Nephron (organoid): ENCODE results near the gene CCDC40.

Source experiments
- H3K27ac Mint-ChIP-seq, 3 experiments: 2 replicates each; pipeline ENCODE4 v1.8.0; 2020; ENCODE audit warnings: mixed read lengths in 3 of 3, mild to moderate bottlenecking in 2 of 3, moderate library complexity in 1 of 3
- H3K27me3 Mint-ChIP-seq: 2 replicates; pipeline ENCODE4 v1.8.0; 2021; ENCODE audit warnings: low read depth, mild to moderate bottlenecking, moderate library complexity, mixed read lengths
- H3K36me3 Mint-ChIP-seq: 2 replicates; pipeline ENCODE4 v1.8.0; 2020; ENCODE audit warnings: low read depth, mixed read lengths
- H3K4me1 Mint-ChIP-seq: 2 replicates; pipeline ENCODE4 v1.8.0; 2020; ENCODE audit warnings: mixed read lengths
- H3K4me3 Mint-ChIP-seq, 3 experiments: 2 replicates each; pipeline ENCODE4 v1.8.0; 2020; ENCODE audit warnings: mild to moderate bottlenecking in 3 of 3, mixed read lengths in 3 of 3, moderate library complexity in 2 of 3
- H3K9me3 Mint-ChIP-seq: 2 replicates; pipeline ENCODE4 v1.8.0; 2020; ENCODE audit warnings: mixed read lengths
- TF ChIP-seq, protein P1 (sequence below), 3 experiments: fragments of 200-600 bp; sonication (generic); IDR thresholded peaks; one replicate each; pipeline ENCODE4 v1.5.0; 2021; ENCODE audit warnings: antibody characterized with exemption in 3 of 3; ENCODE audit not compliant: unreplicated experiment in 3 of 3

Gene CCDC40

DNA sequence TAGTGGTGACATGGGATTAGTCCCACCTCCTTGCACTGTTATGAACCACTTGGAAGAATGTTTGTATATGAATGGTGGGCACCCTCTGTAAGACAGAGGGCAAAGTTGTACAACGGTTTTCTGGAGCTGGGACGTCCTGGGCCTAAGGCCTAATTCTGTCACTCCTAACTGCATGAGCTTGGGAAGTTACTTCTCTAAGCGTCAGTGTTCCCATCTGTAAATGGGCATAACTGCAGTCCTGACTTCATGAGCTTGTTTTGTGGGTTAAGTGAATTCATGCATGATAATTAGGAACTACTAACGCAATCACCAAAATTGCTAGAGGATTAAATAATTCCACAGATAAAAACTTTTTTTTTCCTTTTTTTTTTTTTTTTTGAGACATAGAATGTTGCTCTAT is 2.6 kb upstream of the CCDC40 start:
- Mint-ChIP-seq H3K4me1 (peaks cover 55% of the 10 kb centered on the region), H3K36me3 (peaks cover 8% of the 10 kb centered on the region), H3K27ac (no peak overlapping the region), H3K27me3 (no peaks in the 10 kb centered on the region), H3K9me3 (no peaks in the 10 kb centered on the region), H3K4me3 (peak overlapping the region; percentile 95 to 97 (median 95))
- TF ChIP-seq, protein P1, sequence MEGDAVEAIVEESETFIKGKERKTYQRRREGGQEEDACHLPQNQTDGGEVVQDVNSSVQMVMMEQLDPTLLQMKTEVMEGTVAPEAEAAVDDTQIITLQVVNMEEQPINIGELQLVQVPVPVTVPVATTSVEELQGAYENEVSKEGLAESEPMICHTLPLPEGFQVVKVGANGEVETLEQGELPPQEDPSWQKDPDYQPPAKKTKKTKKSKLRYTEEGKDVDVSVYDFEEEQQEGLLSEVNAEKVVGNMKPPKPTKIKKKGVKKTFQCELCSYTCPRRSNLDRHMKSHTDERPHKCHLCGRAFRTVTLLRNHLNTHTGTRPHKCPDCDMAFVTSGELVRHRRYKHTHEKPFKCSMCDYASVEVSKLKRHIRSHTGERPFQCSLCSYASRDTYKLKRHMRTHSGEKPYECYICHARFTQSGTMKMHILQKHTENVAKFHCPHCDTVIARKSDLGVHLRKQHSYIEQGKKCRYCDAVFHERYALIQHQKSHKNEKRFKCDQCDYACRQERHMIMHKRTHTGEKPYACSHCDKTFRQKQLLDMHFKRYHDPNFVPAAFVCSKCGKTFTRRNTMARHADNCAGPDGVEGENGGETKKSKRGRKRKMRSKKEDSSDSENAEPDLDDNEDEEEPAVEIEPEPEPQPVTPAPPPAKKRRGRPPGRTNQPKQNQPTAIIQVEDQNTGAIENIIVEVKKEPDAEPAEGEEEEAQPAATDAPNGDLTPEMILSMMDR (IDR thresholded peaks at IDR 0.05; ENCODE audit: unreplicated experiment in 3 of 3): no peak

DNA sequence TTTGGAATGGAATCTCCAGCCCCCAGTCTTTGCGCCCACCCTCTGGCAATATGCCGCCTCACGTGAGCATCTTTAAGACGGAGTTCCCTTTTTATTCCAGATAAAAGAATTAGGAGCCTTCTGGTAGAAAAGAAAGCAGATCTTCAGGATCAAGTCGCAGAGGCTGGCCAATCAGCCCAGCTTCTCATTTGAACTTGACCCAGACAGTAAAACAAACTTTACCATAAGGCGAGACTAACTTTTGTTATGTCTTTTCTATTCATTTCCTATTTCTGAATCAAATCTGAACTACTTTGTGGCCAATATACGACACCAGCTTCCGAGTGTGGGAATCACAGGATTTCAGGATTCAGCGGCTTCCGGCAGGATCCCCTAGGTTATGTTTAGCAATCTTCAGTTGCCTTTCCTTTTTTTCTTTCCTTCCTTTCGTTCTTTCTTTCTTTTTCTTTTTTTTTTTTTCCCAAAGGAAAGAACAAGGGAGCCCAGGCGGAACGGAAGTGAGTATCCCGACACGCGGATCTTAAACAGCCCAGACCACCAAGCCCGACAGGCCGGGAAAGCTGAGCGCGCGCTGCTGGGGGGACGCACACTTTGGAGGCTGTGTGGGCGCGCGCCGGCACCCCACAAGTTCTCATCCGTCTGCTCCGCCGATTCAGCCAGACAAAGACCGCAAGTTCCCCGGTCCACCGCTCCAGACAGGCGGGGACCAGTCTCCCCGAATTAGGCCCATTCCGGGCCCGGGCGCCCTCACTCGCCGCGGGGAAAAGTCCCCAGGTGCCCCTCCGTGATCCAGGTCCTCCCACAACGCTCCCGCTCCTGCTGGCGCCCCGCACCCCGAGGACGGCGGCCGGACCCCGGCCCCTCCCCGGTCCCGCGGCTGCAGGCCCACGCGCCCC is 1.4 kb upstream of the CCDC40 start:
- TF ChIP-seq, protein P1 (IDR thresholded peaks at IDR 0.05; ENCODE audit: unreplicated experiment in 3 of 3): no peak
- Mint-ChIP-seq H3K4me1 (peaks cover 43% of the 10 kb centered on the region), H3K4me3 (peak overlapping the region; percentile 95 to 97 (median 95)), H3K27ac (peak overlapping the region; percentile 93 to 98 (median 98)), H3K27me3 (no peaks in the 10 kb centered on the region), H3K36me3 (peaks cover 10% of the 10 kb centered on the region), H3K9me3 (no peaks in the 10 kb centered on the region)

DNA sequence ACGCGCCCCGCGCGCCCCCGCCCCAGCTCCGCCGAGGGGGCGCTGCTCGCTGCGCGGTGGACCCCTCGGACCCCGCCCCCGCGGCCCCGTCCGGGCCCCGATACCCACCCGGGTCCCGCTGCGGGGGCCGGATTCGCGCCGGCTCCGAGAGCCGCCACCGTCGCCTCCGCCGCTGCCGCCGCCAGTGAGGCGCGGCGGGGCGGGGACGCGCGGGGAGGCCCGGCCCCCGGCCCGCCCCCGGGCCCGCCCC is 830 bp upstream of the CCDC40 start, which contains the start of gene TBC1D16:
TBC1D16 (minus strand) TSS at position 186 of the 250 bp plus-strand sequence. CDS start 22,325 bp downstream, outside the sequence.
- Mint-ChIP-seq H3K36me3 (peaks cover 10% of the 10 kb centered on the region), H3K27ac (peak within 1 kb of the TSS; percentile 93 to 98 (median 98)), H3K27me3 (no peaks in the 10 kb centered on the region), H3K4me3 (peak within 1 kb of the TSS; percentile 95 to 97 (median 96)), H3K4me1 (peaks cover 40% of the 10 kb centered on the region), H3K9me3 (no peaks in the 10 kb centered on the region)
- TF ChIP-seq, protein P1 (IDR thresholded peaks at IDR 0.05; ENCODE audit: unreplicated experiment in 3 of 3): no peak

DNA sequence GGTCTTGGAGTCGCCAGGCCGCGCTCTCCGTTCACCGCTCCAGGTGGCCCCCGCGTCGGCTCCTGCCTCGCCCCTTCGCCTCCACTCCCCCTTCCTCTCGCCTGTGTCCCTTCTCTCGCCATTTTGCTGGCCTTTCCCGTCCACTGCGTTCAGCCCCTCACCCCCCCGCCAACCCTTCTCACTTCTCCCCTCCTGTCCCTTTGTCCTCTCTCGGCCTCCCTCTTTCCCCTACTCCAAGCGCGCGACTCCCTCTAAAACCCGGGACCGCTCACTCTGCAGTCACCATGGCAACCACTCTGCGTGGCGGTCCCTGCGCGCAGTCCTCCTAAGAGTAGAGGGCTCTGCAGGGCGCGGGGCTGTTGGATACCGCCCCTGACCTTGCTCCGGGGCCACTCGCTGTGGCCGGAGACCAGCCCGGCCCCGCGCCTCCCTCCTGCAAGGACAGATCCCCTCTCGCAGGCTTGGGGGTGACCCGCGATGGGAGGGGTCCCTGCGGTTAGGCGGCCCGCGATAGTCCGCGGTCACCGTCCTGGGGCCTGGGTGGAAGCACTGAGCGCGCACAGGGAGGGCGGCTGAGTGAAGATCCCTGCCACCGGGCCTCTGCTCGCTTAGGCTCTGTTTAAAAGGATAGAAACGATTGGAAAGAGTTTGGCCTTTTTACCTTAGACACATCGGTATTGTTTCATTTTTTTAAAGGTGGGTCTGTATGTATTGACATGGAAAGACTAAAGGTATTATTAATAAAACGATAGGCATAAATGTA is 454 bp downstream of the CCDC40 start:
- Mint-ChIP-seq H3K36me3 (peaks cover 21% of the 10 kb centered on the region), H3K27ac (peak overlapping the region; percentile 65 to 92 (median 90)), H3K27me3 (no peaks in the 10 kb centered on the region), H3K4me3 (peak overlapping the region; percentile 93 to 96 (median 95)), H3K9me3 (no peaks in the 10 kb centered on the region), H3K4me1 (peaks cover 27% of the 10 kb centered on the region)
- TF ChIP-seq, protein P1 (IDR thresholded peaks at IDR 0.05; ENCODE audit: unreplicated experiment in 3 of 3): no peak

DNA sequence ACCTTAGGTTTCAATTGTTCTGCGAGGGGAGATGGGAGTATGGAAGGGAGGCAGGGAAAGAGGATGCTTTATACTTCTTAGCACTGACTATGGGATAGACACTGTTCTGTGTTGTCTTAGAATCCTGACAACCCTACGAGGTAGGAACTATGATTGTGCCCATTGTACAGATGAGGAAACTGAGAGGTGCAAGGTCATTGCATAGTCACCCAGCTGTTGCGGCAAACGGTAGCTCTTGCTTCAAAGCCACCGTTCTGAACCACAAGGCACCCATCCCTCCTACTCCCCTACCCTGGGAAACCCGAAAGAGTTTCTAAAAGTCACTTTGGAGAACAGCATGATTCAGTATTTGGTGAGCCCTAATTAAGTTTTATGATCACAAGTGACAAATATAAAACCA is 7.5 kb downstream of the CCDC40 start:
- no peak overlapping the region for H3K27ac Mint-ChIP-seq
- peaks cover 6% of the 10 kb centered on the region for H3K9me3 Mint-ChIP-seq
- peaks cover 14% of the 10 kb centered on the region for H3K4me1 Mint-ChIP-seq
- no peaks in the 10 kb centered on the region for H3K27me3 Mint-ChIP-seq
- no peak overlapping the region for H3K4me3 Mint-ChIP-seq
- peaks cover 62% of the 10 kb centered on the region for H3K36me3 Mint-ChIP-seq
- TF ChIP-seq, protein P1 (IDR thresholded peaks at IDR 0.05; ENCODE audit: unreplicated experiment in 3 of 3): no peak
